GM21423 (cell line): ENCODE results near the gene SMIM22.

Experiments used
- ATAC-seq: cut with Tn5 transposase; IDR thresholded peaks from one replicate; pipeline ENCODE4 v1.9.1; 2021; ENCODE audit warnings: mild to moderate bottlenecking, moderate library complexity; ENCODE audit not compliant: unreplicated experiment

The SMIM22 gene, protein sequence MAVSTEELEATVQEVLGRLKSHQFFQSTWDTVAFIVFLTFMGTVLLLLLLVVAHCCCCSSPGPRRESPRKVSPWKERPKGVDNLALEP

DNA sequence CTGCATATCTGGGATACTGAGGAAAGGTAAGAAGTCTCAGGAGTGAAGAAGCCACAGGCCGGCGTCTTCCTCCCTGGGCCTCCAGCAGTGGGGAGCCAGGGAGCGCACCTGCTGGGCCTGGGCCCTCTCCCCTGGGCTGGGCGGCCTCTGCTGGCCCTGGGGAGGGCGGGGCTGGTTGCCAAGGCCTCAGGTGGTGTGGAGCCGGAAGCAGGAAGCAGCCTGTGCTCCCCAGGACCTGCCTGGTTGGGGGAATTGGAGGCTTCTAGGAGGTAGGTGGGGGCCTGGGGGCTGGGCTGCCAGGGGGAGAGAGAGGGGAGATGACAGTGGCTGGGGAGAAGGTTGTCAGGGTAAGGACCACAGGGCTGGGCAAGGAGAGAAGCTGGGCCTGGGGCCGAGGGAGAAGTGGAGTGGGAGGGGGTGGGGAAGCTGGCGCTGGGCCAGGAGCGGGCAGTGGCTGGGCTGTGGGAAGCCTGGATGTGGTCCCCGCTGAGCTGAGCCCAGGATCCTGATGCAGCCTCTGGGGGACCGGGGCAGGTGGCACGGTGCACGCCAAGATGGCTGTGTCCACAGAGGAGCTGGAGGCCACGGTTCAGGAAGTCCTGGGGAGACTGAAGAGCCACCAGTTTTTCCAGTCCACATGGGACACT lies at the start of gene SMIM22:
TSS of gene SMIM22 (plus strand) at position 189 of the 647 bp plus-strand sequence. CDS start at position 555, 366 bp downstream.
- ATAC-seq, result no peak

DNA sequence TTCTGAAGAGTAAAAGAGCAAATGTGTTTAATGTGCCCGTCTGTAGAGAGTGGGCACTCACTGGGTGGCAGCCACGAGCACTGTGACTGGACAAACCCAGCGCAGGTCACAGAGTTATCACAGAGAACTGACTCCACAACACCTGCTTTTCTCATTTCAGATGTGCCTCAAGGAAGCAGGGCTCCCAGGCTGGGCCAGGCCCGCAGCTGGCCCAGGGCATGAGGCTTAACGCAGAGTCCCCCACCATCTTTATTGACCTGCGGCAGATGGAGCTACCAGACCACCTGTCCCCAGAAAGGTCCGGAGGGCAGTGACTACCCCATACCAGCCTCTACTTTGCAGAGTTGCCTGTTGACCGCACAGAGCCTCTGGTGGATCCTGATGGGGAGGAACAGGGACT lies 49.0 kb upstream of the SMIM22 start:
- no peak for ATAC-seq

DNA sequence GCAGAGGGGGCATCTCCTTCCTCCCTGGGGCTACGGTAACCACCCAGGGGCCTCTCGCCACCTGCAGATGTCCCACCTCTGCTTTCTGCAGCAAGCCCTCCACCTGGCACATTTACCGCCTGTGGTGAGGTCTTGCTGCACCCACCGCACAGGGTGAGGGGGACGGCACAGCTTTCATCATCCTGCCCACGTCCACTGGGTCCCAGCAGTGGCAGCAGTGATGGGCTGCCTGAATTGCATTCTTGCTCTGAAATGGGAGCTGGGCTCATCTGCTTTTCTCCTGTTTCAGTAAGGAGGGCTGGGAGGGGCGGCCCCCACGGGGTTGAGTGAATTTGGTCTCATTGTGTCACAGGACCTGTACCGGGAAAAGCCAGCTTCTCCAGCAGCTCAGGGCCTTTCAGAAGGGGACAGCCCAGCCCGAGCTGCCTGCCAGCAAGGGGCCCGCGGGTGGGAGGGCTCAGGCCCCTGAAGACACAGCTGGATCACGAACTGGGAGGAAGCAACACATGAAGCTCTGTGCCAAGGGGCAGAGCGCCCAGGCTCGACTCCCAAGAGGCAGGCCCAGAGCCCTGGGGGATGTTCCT lies 48.1 kb upstream of the SMIM22 start:
- ATAC-seq, result no peak

DNA sequence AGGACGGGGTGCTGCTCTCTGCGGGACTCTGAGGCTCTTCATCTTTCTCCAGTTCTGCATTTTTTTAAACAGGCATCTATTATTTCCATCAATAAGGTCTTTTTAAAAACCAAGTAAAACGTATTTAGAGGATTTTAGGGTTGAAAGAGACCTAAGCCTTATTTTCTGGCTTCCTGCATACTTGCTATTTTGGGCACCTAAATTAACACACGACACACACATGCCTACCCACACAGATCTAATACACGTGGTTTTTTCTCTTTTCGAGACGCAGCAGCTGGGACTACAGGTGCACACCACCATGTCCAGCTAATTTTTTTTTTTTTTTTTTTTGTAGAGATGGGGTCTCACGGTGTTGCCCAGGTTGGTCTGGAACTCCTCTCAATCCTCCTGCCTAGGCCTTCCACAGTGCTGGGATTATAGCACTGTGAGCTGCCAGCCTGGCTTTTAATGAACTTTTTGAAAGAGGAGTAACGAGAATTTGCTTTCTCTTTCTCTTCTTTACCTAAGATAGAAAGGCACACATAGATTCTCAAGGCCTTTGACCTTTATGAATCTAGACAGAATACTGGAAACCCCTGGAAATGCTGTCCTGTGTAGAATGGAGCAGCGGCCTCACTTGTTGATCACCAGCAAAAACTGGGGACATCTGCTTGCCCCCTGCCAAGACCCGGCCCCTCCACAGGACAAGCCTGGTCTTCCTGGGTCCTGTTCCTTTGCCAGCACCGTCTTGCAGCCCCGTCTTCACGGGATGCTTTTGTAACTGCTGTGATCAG lies 47.1 kb upstream of the SMIM22 start:
- ATAC-seq, result no peak

DNA sequence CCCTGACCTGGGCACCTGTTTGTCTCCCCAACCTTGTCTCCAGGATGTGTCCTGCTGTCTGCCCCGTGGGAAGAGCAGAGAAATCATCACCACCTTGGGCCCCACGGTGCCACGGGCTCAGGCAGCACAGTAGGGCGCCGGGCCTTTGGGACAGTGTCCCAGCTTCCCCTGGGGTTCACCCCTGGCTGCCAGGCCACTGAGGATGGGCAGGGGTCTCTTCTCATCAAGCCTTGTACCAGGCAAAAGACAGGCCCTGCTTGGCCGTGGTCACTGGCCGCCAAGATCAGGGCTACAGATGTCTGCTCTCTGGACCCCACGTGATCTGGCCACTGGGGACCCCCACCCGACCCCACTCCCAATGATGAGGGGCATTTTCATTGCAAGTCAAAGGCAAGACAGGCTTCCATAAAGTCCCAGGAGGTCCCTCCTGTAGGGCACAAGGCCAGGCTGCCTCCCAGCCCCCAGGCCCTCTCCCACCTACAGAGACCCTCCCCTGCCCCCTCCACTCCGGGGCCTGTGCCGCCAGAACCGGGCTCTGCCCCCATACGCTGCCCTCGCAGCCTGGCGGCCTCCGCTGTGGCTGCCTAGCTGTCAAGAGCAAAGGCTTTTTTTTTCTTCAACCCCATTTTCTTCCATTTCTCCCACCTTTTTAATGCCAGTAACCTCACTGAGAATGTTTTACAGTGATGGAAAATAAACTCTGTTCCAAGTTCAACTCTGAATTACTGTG lies 46.3 kb upstream of the SMIM22 start:
- no peak for ATAC-seq

DNA sequence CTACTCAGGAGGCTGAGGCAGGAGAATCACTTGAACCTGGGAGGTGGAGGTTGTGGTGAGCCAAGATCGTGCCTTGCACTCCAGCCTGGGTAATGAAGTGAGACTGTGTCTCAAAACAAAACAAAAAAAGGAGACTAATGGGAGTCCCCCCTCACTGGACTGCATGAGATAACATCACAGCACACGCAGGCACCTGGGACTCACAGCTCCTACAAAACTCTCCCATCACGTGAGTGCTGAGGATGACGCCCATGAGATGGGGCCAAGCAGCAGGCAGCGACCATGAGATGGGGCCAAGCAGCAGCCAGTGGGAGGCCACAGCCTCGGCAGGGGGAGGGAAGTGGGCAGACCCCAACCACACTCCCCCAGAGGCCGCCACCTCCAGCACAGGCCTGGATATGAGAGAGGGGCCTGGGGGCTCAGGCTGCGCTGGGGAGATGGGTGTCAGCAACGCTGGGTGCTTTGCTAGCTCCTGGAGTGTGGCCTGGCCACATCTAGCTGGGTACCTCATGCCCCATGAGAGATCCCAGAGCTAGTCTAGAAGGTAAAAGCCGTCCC lies 45.4 kb upstream of the SMIM22 start:
- no peak for ATAC-seq

DNA sequence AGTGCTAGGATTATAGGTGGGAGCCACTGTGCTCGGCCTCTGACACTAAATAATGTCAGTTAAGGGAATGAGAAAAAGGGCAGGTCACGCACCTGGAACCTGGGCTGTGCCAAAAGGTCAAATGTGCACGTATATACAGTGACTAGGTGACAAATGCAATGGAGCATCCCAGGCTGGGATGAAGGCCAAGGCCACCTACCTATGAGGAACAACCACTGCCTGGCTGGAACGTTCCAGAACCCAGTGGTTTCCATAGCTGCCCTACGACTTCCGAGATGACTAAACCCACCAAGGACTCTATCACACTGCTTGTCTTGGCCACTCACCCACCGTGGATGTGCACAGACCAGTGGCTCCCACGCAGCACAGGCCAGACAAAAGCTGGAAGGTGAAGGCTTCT lies 44.3 kb upstream of the SMIM22 start:
- no peak for ATAC-seq

DNA sequence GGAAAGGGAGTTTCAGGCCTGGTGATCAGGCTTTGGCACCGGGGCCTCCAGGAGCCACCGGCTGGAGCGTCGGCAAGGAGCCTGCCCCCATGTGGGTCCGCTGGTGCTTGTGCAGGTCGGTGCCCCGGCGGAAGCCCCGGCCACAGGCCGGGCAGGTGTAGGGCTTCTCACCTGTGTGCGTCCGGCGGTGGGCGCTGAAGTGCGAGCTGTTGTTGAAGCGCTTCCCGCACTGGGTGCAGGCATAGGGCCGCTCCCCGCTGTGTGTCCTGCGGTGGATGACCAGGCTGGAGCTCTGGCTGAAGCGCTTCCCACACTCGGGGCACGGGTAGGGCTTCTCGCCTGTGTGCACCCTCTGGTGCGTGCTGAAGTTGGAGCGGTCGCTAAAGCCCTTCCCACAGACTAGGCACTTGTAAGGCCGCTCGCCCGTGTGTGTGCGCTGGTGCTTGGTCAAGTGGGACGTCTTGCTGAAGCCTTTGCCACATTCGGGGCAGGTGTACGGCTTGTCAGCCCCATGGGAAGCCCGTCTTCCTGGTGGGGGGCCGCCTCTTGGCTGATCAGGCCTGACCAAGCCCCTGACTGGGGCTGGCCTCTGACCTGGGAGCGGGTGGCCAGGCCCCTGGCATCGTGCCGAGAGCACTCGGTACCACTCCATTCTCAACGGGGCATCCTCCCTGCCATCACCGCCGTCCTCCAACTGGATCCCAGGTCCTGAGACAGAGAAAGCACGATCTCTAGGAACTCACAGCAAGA lies 42.6 kb upstream of the SMIM22 start:
- no peak for ATAC-seq

DNA sequence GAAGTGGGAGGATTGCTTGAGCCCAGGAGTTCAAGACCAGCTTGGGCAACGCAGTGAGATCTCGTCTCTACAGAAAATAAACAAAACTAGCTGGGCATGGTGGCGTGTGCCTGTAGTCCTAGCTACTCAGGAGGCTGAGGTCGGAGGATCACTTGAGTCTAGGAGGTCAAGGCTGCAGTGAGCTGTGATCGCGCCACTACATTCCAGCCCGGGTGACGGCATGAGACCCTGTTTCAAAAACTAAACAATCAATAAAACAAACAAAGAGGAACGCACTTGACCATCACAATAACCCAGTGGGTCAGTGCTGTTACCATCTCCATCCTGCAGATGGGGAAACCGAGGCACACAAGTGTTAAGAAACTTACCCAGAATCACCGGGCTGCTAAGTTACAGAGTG lies 41.9 kb upstream of the SMIM22 start:
- no peak for ATAC-seq

DNA sequence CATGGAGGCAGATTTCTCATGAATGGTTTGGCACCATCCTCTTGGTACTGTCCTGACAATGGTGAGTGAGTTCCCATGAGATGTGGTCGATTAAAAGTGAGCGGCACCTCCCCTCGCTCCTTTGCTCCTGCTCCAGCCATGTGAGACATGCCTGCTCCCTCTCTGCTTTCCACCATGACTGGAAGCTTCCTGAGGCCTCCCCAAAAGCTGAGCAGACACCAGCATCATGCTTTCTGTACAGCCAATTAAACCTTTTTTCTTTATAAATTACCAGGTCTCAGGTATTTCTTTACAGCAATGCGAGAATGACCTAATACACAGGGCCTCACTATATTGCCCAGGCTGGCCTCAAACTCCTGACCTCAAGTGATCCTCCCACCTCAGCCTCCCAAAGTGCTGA lies 40.3 kb upstream of the SMIM22 start:
- ATAC-seq, result no peak

DNA sequence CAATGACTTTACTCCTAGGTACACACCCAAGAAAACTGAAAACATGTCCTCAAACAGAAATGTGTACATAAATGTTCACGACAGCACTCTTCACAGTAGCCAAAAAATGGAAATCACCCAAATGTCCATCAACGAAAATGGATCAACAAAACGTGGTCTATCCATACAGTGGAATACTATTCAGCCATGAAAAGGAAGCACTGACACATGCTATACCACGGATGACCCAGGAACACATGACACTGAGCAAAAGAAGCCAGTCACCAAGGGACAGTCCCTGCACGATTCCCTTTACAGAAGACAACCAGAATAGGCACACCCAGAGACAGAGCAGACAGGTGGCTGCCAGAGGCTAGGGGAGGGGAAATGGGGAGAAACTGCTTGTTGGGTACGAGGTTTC lies 39.5 kb upstream of the SMIM22 start:
- no peak for ATAC-seq

DNA sequence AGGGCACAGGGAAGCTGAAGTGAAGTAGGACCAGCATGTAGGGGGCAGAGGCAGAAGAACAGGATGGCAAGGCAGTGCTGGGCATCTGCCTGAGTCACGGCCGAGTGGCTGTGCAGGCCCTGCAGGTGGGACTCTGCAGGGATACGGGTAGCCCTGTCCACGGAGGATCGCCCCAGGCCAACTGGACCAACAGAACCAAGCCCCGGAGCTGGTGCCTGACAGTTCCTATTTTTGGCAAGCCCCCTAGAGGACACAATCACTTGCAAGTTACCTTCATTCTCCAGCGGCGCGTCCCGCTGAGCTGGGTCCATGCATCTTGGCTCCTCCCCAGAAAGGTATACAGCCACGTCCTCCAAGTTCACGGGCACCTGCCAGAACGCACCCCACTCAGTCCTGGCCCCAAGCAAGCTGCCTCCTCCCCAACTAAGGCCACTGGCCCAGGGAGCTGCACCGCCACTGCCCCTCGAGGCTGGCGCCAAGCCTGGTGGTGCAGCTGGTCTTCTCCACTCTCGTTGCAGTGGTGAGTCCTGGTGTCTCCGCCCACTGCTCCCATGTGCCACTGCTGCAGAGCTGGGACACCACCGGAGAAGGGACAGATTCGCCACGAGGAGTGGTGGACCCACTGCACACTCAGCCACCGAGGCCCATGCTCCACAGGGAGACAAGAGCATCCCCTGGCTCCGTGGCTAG lies 34.8 kb upstream of the SMIM22 start:
- no peak for ATAC-seq

DNA sequence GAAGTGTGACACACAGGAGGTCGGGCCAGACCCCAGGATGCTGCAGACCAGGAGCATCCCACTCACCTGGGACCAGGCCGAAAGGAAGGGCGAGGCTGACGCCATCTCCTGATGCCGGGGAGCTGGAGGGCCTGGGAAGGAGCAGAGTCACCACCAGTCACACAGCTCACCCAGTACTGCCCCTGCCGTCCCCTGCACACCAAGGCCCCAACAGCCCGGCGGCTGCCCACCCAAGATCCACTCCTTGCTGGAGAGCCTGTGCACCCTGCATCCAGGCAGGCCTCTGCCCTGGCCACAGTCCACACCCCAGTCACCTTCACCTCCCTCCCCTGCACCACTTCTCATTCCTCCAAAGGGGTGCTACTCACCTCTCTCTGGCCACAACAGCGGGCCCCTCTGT lies 33.0 kb upstream of the SMIM22 start:
- no peak for ATAC-seq

DNA sequence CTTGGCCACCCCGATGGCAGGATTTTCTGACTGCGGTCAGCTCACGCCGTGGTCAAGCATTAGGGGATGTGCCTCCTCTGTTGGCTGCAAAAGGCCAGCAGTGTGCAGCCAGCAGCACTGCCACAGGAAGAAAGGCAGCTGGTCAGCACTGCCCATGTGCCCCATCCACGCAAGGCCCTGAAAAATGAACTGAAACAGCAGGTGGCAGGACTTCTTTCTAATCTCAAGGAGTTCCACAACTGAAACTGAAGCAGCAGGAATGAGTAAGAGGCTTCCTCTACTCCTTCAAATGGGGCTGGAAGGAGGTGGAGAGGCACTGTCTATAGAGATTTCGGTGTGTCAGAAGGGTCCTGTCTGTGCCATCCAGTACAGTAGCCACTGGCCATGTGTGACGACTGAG lies 31.4 kb upstream of the SMIM22 start:
- ATAC-seq, result no peak

DNA sequence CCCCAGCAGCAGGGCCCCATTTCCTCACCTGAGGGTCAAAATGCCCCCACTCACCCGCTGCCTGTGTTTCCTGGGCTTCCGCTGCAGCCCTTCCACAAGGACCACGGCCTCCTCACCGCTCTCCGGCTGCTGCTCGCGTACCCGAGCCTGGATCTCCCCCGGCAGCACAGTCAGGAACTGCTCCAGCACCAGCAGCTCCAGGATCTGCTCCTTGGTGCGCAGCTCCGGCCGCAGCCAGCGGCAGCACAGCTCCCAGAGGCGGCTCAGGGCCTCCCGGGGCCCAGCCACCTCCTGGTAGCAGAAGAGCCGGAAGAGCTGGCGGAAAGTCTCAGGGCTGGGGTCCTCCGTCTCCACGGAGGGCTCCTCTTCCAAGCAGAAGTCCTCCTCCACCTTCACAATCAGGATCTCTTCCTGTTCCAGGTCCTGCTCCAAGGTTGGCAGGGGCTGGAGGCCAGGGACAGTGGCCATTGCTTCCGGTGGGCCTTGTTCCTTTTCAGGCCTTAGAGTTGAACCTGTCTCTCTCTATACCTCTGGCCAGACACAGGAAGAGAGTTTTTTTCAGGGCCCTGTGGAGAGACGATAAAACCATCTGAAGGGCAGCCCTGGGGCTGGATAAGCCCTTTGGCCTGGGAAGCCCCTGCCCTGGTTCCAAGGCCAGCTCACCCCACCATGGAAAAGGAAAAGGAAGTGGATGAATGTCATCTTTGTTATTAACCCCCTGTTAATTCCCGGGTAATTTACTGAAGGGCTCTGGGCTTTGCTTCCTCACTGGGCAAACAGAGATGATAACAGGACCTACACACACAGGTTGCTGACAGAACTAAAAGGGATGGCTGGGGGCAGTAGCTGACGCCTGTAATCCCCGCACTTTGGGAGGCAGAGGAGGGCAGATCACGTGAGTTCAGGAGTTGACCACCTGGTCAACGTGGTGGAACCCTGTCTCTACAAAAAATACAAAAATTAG lies 29.4 kb upstream of the SMIM22 start:
- ATAC-seq, result no peak

DNA sequence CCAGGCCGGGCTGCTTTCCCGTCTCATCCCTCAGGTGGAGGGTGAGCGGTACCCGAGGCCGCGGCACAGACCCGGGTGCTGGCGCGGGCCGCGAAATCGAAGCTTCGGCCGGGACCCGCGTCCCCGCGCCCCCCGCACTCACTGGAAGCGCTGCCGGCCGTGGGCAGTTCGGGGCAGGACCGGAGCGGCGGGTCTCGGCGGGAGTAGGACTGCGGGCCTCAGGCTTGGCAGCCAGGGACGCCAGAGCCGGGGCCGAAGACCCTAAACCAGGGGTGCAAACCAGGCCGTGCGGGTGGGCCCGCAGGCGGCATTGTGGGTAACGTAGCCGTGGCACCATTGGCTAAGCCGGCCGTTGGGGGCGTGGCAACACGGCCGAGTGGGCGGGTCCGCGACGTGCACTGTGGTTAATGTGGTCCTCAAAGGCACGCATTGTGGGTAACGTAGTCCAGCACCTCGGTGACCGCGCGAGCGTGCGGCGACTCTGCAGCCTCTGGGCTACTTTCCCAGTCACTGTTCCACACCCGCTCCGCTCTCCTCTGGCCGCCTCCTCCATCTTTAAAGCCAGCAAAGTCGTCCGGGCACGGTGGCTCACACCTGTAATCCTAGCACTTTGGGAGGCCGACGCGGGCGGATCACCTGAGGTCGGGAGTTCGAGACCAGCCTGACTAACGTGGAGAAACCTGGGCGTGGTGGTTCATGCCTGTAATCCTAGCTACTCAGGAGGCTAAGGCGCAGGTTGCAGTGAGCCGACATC lies 28.1 kb upstream of the SMIM22 start, which contains the start of gene ZNF500:
TSS of gene ZNF500 (minus strand) at position 288 of the 754 bp plus-strand sequence. CDS start 1,184 bp downstream, outside the sequence.
- ATAC-seq, result peak; percentile 87

DNA sequence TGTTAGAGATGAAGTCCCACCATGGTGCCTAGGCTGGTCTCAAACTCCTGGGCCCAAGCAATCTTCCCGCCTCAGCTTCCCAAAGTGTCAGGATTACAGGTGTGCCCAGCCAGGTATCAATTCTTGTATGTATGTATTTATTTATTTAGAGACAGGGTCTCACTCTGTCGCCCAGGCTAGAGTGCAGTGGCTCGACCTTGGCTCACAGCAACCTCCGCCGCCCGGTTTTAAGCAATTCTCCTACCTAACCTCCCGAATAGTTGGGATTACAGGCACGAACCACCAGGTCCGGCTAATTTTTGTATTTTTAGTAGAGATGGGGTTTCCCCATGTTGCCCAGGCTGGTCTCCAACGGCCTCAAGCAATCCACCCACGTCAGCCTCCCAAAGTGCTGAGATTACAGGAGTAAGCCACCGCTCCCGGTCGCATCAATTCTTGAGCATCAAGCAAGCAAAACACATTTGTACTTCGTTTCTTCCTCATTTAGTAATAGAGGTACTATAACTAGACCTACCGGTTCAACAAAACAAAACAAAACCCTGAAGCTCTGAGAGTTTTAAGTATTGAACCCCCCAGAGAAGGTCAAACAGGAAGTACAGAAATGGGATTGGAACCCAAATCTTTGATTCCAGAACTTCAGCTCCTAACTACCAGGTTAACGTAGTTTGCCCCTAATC lies 27.2 kb upstream of the SMIM22 start:
- ATAC-seq, result no peak
